SK-N-MC (cell line): ENCODE measurements around the gene SEC23A.

ENCODE experiments used
- EZH2 ChIP-seq: fragments of 200-600 bp; sonication (generic); IDR thresholded peaks from one replicate; pipeline ENCODE4 v1.6.1; 2017; ENCODE audit warnings: antibody characterized with exemption
- POLR2AphosphoS5 ChIP-seq: IDR thresholded peaks from 2 replicates; pipeline ENCODE4 v1.6.1; 2012; ENCODE audit warnings: mild to moderate bottlenecking, low read depth, low read length, borderline replicate concordance

DNA sequence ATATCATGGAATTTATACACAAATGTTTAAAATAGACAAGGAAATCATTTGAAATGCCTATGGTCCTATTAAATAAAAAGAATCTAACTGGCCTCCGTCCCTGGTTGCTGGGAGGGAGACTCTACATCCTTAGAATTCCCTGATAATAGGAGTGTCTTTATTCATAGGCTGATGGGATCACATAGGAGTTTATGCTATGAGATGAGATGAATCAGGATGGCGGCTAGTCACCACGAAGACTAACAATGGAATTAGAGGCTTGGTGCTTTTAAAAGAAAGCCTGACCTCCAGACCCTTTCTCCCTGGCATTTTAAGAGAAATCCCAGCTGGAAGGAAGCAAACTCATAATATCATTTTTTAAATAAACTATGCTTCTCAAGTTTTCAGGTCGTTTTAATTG lies 69.7 kb downstream of the SEC23A start:
- TF ChIP-seq POLR2AphosphoS5 (no peak), EZH2 (no peak)
